HPDE6-E6E7 (cell line): ENCODE results near the gene AFDN.

Experiments used
- DNase-seq: peaks from one replicate; pipeline ENCODE4 v3.0.0; 2011; ENCODE audit warnings: missing footprints; ENCODE audit errors: extremely low spot score

AFDN gene

DNA sequence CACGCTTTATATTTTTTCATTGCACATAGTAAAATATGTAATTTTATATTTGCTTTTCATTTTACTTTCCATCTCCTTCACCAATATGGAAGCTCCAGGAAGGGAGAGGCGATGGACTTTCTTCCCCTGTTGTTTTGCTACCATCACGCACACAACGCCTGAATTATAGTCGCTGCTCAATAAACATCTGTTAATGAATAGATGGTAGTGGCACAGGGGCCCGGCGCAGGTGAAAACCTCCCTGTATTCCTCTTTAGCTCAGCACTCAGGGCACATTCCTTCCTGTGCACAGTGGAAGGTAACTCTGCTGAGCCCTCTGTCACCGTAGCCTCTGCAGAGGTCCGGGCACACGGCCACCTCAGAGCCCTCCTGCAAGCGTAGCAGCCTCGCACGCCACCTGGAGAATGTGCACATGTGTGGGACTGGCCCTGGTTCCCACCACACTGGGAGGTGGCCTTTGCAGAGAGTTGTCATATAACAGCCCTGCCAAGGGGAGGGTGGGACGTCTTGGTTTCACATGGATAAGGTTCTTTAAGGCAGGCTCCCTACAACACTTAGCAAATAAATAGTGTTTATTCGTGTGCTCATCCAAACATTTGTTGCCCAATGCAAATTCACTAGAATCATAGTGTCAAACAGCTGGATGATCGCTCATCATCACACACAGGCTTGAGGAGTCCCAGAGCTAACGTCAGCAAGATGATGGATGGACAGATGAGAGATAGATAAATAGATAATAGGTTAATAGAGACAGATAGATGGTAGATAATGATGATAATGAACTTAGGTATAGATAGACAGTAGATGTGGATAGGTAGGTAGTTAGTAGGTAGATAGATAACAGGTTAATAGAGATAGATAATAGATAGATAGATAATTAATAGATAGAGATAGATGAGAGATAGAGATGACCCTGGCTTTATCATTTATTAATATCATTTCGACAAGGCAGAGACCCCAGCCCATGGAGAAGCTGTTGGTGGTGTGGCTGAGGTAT is 32.3 kb upstream of the AFDN start:
- DNase-seq = no peak

- no peak for DNase-seq
Measured at GRCh38 chr6:167795321-167795811, 31.3 kb upstream of the AFDN start.

DNA sequence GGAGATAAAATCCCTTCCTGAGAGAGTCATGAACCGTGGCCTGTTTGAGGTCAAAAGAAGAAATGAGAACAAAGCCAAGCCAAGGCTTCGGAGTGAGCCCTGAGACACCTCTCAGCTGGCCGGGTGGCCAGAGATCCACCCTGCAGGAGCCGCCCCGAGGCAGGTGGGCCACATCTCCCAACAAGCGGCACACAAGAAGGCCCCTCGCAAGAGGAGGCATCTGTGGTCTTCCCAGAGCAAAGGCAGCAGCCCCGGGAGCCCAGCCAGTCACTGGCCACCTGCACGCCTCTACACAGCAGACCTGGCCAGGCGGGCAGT is 30.9 kb upstream of the AFDN start:
- no peak for DNase-seq

DNA sequence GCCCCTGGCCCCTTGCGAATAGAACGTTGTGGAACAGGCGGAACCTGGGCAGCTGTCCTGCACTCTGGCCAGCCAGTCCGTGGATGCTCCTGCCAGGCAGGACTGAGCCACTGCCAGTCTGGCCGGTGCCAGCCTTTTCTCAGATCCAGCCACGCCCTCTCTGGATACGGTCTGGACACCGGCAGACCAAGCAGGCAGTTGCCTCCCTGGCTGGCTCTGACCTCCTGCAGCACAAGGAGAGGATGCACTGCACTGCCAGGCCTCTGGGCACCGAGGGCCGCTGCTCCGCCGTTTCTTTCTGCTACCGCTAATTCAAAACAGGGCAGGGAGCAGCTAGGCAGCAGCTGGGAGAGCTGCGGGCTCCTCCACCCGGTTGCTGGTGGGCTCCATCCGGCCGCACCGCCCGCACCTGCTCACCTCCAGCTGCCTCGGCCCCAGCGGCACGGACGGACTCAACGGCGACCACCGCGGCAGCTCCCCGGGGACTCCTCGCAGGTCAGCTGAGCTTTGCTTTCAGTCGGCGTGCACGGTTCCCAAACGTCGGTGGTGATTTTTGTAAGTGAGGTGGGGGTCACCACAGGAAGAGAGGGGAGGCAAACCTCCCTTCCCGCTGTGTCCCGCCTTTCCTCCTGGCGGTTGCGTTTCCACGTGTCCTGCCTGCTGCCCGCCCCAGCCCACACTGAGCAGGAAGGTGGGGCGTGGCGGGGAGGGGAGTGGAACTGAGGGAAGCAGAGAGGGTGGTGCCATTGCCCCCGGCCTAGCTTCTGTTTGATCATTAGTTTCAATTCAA is 30.3 kb upstream of the AFDN start:
- DNase-seq = no peak

DNA sequence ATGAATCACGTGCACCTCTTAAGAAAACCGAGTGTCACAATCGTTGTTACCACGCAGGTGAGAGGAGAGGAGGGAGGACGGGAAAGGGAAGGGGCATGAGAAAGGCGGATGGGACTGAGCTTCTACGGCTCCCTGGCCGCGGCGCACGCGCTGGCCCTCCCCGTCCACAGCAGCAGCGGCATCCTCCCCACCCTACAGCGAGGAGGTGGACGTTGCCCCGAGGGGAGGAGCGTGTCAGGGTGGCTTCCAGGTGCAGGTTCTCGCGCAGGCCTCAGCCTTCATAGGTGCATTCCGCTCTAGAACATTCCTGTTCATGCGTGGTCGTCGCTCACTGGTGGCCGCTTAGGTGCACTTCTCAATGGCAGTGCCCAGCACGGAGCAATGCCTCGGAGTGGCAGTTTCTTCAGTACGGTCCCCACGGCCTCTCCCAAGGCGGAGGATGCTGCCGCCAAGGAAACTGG is 29.7 kb upstream of the AFDN start:
- DNase-seq = no peak

DNA sequence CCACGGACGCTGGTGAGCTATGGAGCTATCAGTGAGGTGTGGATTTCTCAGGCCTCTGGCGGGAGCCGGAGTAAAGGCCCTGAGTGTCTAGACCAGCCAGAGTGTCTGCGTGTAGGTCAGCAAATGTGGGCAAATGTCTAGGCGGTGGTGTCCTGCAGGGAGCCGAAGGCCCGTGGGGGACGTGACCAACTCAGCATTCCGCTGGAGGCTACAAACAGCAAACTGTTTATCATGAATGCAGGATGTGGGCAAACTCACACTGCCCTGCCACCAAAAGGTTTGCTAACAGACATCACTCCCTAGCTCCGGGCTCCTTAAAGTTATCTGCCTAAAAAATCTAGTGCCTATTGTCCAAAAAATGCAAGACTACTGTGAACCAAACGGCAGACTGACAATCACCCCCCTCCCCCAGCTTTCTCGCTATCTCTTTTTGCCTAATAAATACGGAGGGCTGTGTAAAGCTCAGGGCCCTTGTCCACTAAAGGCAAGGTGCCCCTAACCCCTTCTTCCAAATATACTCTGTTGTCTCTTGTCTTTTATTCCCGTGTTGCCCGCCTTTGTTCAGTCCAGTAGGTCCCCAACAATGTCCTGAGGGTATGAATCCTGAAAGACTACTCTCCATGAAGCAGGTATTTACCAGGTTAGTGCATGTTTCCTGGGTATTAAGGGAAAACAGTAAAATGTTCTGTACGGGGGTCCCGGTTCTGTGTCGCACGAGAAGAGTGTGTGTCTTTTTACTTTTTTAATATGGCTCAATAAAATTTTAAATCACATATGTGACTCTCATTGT is 29.0 kb upstream of the AFDN start:
- no peak for DNase-seq

GRCh38 chr6:167798453-167798852 is 28.3 kb upstream of the AFDN start:
- DNase-seq = no peak

- DNase-seq = no peak
Measured at GRCh38 chr6:167799033-167799821, 27.5 kb upstream of the AFDN start.

GRCh38 chr6:167800549-167800948 is 26.2 kb upstream of the AFDN start:
- no peak for DNase-seq

DNA sequence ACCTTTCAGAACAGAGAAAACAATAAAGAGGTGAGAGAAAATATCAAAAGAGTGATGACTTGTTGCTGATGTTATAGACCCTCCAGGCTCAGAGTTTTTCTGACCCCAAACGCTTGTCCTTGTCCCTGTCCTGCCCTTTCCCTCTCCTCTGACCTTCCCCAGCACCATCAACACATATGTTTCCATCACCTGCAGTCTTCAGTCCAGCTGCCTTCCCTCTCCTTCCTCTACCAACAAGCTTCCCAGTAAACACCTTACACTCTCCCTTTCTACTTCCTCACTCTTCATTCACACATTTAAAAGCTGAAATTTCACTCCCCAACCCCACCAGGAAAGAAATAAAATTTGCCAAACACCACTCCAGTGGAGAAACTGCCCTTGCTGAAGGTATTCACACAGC is 25.4 kb upstream of the AFDN start:
- DNase-seq = no peak

- no peak for DNase-seq
Measured at GRCh38 chr6:167802339-167802738, 24.4 kb upstream of the AFDN start.

DNA sequence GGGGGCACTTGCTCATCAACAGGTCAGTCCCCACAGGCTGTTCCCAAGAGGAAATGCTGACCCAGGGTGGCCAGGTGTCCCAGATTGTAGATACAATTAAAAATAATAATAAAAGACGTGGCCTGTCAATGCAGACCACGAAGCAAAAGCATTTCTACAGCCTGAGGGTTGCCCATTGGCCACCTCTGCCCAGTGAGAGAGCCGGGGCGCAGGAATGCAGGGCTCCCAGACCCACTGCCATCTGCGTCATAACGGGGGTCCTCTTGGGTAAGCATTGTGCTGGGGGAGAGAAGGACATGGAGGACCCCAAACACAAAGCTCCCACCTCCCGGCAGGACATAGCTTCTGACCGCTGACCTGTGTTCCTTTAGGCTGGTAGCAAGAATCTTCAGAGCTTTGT is 22.9 kb upstream of the AFDN start:
- DNase-seq = no peak

- DNase-seq = no peak
Measured at GRCh38 chr6:167804281-167805013, 22.3 kb upstream of the AFDN start.

DNA sequence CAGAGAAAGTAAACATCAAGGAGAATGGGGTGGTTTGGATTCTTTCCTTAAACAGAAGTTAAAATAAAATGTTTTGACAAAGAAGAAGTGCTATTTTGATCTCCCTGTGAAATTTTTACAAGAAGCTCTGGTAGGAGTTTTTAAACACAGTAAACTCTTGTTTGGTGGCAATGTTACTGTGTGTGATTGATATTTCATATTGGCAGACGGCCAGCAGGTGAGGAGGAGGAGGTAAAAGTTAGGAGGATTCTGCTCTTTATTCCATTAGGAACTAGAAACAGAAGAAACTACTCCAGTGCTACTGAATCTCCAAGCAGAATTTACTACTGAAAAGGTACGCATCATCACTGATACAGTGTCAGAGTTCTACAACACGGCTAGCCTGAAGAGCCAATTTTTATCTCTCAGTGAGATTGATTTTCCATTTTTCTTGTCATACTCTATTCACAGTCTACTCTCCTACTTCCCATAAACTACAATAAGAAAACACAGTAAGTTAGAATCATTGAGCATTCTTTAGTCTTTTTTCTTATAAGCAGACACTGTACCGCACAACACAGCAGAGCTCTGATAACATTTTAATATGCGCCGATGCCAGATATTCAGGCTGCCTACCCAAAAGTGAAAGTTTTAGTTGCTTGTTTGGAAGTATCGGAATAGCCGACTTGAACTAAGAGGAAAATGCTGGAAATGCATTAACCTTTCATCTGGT is 21.2 kb upstream of the AFDN start:
- DNase-seq = no peak

DNA sequence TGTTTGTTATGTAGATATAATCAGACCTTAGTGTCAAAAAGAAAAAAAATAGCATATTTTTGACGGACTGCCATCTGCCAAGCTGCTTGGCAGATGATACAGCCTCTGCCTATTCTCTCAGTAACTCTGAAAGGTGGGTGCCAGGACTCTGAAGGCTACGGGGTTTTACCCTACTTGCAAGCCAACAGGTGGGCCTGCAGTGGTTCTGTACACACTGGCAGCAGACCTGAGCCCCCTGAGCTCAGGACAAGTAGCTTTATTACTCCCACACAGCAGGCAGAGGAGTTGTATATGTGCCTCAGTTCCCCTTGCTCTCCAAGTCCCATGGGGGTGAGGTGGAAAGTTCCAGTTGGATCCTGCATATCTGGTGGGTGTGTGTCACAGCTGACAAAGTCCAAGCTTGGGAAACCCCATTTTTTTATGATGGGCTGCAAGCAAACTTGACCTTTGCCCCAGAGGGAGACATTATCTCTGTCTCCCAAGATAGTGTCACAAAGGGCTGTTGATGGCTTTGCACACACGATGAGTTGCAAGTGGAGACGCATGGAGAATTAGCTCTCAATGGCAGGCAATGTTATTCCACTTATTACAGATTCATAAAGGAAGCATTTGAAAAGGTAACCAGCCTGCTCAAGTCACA is 20.5 kb upstream of the AFDN start:
- DNase-seq = no peak

- DNase-seq = no peak
Measured at GRCh38 chr6:167807200-167807599, 19.5 kb upstream of the AFDN start.

DNA sequence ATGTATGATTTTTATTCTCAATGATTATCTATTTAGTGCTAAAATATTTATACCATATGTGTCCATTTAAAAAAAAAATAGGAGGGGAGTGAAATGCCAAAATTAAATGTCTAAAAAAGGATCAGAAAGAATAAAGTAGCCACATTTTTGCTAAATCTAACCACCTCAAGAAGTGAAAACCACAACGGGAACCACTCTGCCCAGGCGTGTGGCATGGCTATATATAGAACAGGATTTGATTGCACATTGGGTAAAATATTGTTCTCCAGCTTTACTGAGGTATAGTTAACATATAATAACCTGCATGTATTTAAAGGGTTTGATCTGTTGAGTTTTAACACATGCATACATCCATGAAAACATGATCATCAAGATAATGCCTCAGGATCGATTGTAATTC is 19.0 kb upstream of the AFDN start:
- DNase-seq = no peak

- no peak for DNase-seq
Measured at GRCh38 chr6:167811040-167811439, 15.7 kb upstream of the AFDN start.

DNA sequence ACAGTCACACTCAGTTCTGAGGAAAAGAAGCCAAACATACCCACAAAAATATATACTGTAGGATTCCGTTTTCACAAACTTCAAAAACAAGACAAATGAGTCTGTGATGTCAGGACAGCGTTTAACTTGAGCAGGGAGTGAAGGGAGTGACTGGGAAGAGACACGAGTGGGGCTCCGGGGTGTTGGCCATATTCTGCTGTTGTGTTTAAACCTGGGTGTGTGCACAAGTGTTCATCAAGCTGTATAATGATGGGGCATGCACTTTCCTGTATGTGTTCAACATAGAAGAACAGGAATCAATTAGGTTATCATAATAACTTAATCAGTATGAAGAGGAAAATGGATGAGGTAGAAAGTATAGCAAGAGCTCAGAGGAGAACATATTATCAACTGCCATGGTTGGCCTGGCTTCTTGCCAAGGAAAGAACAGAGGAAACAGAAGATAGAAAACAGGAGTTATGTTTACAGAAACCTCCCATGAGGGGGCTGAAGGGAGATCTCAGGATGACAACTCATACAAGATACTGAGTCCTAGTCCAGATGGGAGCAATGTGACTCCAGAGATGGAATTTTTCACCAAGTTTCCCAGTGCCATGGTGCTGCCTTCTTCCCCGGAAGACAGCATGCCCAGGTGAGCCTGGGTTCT is 15.1 kb upstream of the AFDN start:
- DNase-seq = no peak
